HAP-1 (cell line): Measurements from ENCODE around the gene KIF3B.
A peak's percentile ranks its signal among the peaks of the same experiment; 100 is the strongest.
"Not testable (repeated sequence)": the region's sequence is repeated elsewhere in the genome, so short reads cannot be mapped to it uniquely, and the experiment has no call there.

Experiments used
- DNase-seq, 2 experiments: peaks; one replicate each; pipeline ENCODE4 v3.0.0-alpha.2; 2016 to 2020; ENCODE audit warnings: low spot score in 2 of 2
- H3K27me3 ChIP-seq: fragments of 250-450 bp; sonication (Bioruptor Pico); 2 replicates; pipeline ENCODE4 v1.5.1; 2020; ENCODE audit warnings: low read depth, mild to moderate bottlenecking, moderate library complexity
- H3K36me3 ChIP-seq: fragments of 250-450 bp; sonication (Bioruptor Pico); replicated peaks from 2 replicates; pipeline ENCODE4 v1.5.1; 2020; ENCODE audit warnings: mild to moderate bottlenecking
- H3K4me1 ChIP-seq: fragments of 250-450 bp; sonication (Bioruptor Pico); 2 replicates; pipeline ENCODE4 v1.5.1; 2020; ENCODE audit warnings: mild to moderate bottlenecking
- H3K4me3 ChIP-seq: fragments of 250-450 bp; sonication (Bioruptor Pico); 2 replicates; pipeline ENCODE4 v1.5.1; 2020; ENCODE audit warnings: mild to moderate bottlenecking, moderate library complexity
- H3K9me3 ChIP-seq: fragments of 250-450 bp; sonication (Bioruptor Pico); 2 replicates; pipeline ENCODE4 v1.5.1; 2020; ENCODE audit warnings: mild to moderate bottlenecking, moderate library complexity
- in situ Hi-C: fragments of 300-500 bp; cut with MboI; formaldehyde crosslinking; loops from 3 replicates; pipeline ENCODE4 v1.14.3; 2020; ENCODE audit warnings: low sequenced_read_pairs, inconsistent platforms, mixed read lengths

Gene KIF3B

DNA sequence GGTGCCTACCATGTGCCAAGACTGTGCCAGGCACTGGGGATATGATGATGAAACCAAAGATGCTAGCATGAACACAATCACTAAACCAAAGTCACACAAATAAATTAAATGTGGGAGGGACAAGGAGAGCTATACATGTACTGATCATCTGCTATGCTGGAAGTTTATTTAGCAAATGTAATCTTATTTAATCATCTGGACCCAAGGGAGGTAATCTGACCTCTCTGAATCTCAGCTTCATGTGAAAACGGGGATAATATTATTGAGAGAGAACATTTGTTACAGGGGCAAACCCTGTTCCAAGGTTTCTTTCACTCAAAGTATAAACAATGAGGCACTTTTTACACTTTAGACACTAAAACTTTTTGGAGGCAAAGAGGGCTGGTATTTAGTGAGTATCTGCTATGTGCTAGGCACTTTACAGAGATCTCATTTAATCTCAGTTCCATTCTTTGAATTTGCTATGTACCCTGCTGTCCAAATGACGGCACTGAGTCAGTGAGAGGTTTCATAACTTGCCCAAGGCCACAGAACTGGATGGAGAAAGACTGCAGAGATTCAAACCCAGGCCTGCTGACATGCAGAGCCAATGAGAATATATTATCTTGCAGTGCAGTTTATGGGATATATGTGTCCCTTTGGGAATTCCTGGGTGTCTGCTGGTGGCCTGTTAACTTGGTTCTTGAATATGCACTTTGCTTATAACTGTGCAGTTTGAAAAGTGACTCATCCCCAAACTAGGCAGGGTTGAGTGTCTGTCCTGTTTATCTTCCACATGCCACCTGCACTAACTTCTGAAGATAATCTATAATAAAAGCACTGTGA lies 77.4 kb downstream of the KIF3B start:
- no peaks in the 10 kb centered on the region for H3K9me3 ChIP-seq
- H3K4me1 ChIP-seq: peaks cover 10% of the 10 kb centered on the region
- DNase-seq: no peak
- H3K4me3 ChIP-seq: no peak overlapping the region
- no peaks in the 10 kb centered on the region for H3K27me3 ChIP-seq
- in situ Hi-C loops: no loop called here
- no peaks in the 10 kb centered on the region for H3K36me3 ChIP-seq

DNA sequence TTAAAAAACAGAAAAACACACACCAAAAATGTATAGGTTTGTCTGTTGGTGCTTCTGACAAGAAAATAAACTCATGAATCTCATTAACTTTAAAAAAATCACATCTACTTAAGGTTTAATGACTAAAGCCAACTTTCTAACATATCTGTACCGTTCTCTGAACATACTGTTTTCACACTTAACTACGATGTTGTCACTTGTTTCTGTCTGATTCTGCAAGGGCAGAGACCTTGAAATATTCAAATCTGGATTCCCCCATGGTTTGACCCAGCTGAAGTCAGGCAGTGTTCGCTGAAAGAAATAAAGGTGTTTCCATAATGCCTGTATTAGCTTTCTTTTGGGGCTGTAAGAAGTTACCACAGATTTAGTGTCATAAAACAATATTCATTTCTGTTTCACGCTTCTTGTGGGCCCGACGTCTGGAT lies 78.0 kb downstream of the KIF3B start:
- H3K9me3 ChIP-seq: no peaks in the 10 kb centered on the region
- no peak for DNase-seq
- in situ Hi-C loops: no loop called here
- H3K4me1 ChIP-seq: peaks cover 12% of the 10 kb centered on the region
- H3K36me3 ChIP-seq: no peaks in the 10 kb centered on the region
- H3K4me3 ChIP-seq: no peak overlapping the region
- H3K27me3 ChIP-seq: no peaks in the 10 kb centered on the region

DNA sequence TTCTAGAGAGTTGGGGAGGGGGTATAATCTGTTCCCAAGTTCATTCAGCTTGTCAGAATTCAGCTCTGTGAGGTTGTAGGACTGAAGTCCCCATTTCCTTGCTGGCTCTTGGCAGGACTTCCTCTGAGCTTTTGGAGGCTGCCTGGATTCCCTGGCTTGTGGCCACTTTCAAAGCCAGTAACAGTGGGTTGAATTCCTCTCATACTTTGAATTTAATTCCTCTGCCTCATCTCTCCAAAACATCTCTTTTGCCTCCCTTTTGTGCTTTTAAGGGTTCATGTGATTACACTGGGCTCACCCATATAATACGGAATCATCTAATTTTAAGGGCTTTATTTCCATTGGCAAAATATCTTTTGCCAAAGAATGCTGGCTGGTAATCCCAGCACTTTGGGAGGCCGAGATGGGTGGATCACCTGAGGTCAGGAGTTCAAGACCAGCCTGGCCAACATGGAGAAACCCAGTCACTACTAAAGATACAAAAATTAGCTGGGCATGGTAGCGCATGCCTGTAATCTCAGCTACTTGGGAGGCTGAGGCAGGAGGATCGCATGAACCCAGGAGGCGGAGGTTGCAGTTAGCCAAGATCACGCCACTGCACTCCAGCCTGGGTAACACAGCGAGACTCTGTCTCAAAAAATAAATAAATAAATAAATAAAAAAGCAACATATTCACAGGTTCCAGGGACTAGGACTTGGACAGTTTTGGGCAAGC lies 78.6 kb downstream of the KIF3B start:
- in situ Hi-C loops, H3K27me3 ChIP-seq, H3K4me3 ChIP-seq: not testable (repeated sequence)

DNA sequence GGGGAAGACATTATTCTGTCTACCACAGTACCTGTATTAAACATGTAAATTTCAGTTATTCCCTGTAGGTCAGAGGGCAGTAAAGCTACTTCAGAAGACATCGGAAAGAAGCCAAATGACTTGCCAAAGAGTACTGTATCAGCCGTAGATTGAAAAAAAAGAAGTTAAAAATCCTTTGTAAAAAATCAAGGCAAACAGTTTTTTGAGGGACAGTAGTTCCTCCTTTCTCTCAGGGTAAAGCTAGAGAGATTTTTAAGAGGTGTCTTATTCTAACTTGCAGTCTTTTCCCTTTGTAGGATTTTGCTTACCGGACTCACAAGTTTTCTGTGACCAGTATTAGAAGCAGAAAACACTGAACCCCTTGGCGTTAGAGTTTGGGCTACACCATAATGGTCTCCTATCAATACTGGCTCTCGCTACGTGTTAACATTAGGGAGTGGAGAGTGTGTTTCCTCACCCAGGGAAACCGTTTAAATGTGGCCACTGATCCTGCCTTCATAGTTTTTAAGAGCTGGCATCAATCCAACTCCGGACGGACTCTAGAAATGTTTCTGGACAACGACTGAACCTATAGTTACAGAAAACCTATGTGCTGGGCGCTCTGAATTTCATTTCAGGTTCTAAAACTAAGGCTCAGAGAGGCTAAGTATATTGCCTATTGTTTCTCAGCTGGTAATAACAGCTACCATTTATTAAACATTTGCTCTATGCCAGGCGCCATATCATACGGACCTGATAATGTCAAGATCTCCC lies 79.3 kb downstream of the KIF3B start:
- peaks cover under 1% of the 10 kb centered on the region; the same call in 1 of the 2 replicates for H3K36me3 ChIP-seq
- peaks cover 14% of the 10 kb centered on the region for H3K4me1 ChIP-seq
- DNase-seq: no peak
- peak overlapping the region; percentile 85 for H3K4me3 ChIP-seq
- H3K27me3 ChIP-seq: no peaks in the 10 kb centered on the region
- in situ Hi-C loops: no loop called here
- H3K9me3 ChIP-seq: no peaks in the 10 kb centered on the region

More for the DNA sequence above, 78.6 kb downstream of the KIF3B start:
- peaks cover 14% of the 10 kb centered on the region for H3K4me1 ChIP-seq
- H3K36me3 ChIP-seq, H3K9me3 ChIP-seq, DNase-seq: not testable (repeated sequence)

DNA sequence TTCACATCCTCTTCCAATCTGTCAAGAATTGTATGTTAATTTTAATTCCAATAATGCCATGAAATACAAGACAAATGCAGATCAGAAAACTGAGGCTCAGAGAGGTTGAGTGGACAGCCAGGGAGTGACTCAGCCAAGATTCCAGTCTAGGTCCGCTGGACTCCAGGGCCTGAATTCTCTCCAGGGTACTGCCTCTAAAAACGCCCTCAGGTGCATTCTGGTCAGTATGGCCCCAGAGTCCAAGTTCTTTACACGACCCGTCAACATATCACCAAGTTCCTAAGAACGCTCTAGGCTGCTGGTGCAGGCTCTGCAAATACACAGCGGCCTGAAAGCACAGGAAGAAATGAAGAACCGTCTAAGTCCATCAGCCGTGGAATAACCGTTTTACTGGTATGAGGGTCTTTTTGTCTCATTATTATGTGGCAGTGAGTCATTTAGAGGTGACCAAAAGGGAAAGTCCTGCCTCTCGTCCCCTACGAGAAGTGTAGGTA lies 80.0 kb downstream of the KIF3B start:
- Histone ChIP-seq H3K4me3 (peak overlapping the region; percentile 85), H3K9me3 (no peaks in the 10 kb centered on the region), H3K36me3 (peaks cover 2% of the 10 kb centered on the region; the same call in 1 of the 2 replicates), H3K27me3 (no peaks in the 10 kb centered on the region), H3K4me1 (peaks cover 14% of the 10 kb centered on the region)
- in situ Hi-C loops: no loop called here
- DNase-seq: peak in 1 of 2 experiments; percentile 24

DNA sequence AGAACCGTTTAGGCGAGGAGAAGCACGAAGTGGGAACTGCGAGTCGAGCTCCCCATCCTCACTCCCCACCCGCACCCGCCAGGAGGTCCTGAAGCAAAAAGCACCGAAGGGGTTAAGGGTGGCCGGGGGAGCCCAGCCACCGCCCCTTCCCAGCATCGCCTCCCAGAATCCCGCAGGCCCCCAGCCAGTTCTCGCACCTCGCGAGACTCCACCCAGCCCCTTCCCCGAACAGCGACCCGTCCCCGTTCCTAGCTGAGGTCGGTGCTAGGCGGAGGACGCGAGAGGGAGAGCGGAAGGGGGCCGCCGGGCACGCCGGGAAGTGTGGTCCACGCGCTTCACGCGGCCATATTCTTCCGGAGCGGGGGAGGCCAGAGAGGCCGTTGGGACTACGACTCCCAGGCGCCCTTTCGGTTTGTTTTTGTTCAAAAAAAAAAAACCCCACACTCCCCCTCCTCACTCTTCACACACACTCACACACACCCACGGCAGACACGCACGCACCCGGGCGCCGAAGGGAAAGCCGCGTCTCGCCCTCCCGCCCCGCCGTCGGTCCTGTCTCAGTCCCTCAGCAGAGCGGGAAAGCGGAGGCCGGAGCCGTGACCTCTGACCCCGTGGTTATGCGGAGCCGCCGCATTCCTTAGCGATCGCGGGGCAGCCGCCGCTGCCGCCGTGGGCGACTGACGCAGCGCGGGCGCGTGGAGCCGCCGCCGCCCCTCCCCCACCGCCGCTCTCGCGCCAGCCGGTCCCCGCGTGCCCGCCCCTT lies 80.6 kb downstream of the KIF3B start, which contains the start of gene ASXL1:
Gene ASXL1, plus strand, starts transcription at position 463 of the 763 bp plus-strand sequence. CDS start 445 bp downstream, outside the sequence.
- H3K36me3 ChIP-seq: peaks cover 2% of the 10 kb centered on the region; the same call in 1 of the 2 replicates
- peak within 1 kb of the TSS; percentile 85 for H3K4me3 ChIP-seq
- no peaks in the 10 kb centered on the region for H3K9me3 ChIP-seq
- peak; percentile 97 to 100 for DNase-seq
- peaks cover 18% of the 10 kb centered on the region for H3K4me1 ChIP-seq
- in situ Hi-C loops: no loop called here
- H3K27me3 ChIP-seq: no peaks in the 10 kb centered on the region

DNA sequence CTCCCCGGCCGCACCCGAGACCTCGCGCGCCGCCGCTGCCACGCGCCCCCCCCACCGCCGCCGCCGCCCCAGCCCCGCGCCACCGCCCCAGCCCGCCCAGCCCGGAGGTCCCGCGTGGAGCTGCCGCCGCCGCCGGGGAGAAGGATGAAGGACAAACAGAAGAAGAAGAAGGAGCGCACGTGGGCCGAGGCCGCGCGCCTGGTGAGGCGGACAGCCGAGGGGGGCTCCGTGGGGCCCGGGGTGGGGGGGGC lies 81.1 kb downstream of the KIF3B start:
- Histone ChIP-seq H3K4me1 (peaks cover 18% of the 10 kb centered on the region), H3K36me3 (peaks cover 2% of the 10 kb centered on the region; the same call in 1 of the 2 replicates)

DNA sequence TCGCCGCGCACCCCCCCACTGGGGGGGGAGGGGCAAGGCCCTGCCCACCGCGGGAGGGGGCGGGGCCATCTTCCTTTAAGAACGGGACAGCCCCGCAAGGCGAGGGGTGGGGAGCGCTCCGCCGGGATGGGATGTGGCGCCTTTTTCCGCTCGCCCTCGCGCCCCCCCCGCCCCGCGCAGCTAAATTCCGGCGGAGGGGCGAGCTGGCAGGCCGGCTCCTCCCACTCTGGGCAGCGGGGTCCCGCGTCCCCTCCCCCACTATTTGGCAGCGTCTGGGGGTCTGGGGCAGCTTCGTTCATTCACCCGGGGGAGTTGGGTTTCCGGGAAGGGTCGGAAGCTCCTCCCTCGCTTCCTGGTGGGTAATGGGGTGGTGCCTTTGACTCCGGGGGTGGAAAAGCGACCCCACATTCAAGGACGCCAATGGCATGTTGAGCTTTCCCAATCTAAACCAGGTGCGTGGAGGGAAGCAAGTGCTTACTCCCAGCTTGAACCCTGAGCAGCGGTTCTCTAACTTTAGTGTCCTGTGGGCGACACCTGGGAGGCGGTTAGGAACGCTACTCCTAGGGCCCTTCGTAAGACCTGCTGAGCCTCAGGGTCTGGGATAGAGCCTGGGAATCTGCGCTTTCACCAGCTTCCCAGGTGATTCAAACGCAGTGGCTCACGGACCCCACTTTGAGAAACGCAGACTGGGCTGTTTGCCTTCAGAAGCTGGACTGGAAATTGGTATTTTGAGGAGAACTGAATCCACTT lies 81.6 kb downstream of the KIF3B start:
- H3K4me1 ChIP-seq: peaks cover 18% of the 10 kb centered on the region
- no peaks in the 10 kb centered on the region for H3K27me3 ChIP-seq
- no peaks in the 10 kb centered on the region for H3K9me3 ChIP-seq
- DNase-seq: peak; percentile 47 to 83
- H3K4me3 ChIP-seq: peak overlapping the region; percentile 85
- in situ Hi-C loops: no loop called here
- peaks cover 2% of the 10 kb centered on the region; the same call in 1 of the 2 replicates for H3K36me3 ChIP-seq

More for the DNA sequence above, 81.1 kb downstream of the KIF3B start:
- H3K9me3 ChIP-seq: no peaks in the 10 kb centered on the region
- no peaks in the 10 kb centered on the region for H3K27me3 ChIP-seq
- in situ Hi-C loops: no loop called here
- peak overlapping the region; percentile 85 for H3K4me3 ChIP-seq
- no peak for DNase-seq

DNA sequence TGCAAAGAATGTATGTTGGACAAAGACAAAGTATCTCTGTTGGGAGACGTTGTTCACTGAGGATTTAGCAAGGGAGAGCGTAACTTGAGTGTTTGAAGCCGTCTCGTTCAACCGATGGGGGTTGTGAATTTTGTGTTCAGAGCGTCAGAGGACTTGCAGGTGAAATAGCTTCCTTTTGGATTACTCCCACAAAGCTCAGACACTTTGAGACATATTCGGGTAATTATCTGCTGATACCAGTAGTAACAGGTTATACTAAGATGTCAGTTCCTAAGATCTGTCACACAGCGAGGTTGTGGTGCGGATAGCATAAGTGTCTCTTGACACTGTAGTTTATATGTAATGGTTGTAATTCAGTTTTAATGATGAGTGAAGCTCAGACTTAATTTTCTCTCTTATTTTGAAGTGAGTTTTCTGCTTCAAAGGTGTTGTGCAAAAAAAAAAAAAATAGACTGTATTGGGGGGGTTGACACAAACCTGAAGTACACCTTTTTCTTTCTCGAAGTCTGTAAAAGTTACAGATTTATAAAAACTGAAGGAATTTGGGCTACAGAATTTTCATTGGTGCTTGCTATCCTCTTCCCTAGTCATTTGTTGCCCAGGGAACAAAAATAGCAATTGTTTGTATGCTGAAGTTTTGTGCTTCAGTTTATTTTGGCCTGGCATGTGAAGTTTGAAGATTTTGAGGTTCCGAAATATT lies 82.3 kb downstream of the KIF3B start:
- H3K27me3 ChIP-seq: no peaks in the 10 kb centered on the region
- H3K4me3 ChIP-seq: peak overlapping the region; percentile 85
- in situ Hi-C loops: no loop called here
- peaks cover 2% of the 10 kb centered on the region; the same call in 1 of the 2 replicates for H3K36me3 ChIP-seq
- H3K4me1 ChIP-seq: peaks cover 18% of the 10 kb centered on the region
- DNase-seq: no peak
- H3K9me3 ChIP-seq: no peaks in the 10 kb centered on the region

DNA sequence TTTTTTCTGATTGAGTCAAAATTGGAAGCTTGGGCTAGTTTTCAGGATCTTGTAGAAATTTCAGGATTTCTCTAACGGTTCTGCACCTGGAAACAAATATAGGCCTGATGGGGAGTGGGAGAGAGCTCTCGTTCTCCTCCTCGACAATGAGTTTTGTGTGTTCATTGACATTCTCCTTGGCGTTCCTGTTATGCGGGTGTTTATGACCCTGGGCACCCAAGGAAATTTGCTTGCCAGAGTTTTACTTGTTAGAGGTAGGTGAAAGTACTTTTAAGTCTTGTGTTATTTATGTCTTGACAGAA lies 82.8 kb downstream of the KIF3B start:
- no peaks in the 10 kb centered on the region for H3K27me3 ChIP-seq
- in situ Hi-C loops: no loop called here
- no peak for DNase-seq
- H3K36me3 ChIP-seq: peaks cover 4% of the 10 kb centered on the region; the same call in 1 of the 2 replicates
- H3K9me3 ChIP-seq: no peaks in the 10 kb centered on the region
- H3K4me1 ChIP-seq: peaks cover 22% of the 10 kb centered on the region
- H3K4me3 ChIP-seq: peak overlapping the region; percentile 85

DNA sequence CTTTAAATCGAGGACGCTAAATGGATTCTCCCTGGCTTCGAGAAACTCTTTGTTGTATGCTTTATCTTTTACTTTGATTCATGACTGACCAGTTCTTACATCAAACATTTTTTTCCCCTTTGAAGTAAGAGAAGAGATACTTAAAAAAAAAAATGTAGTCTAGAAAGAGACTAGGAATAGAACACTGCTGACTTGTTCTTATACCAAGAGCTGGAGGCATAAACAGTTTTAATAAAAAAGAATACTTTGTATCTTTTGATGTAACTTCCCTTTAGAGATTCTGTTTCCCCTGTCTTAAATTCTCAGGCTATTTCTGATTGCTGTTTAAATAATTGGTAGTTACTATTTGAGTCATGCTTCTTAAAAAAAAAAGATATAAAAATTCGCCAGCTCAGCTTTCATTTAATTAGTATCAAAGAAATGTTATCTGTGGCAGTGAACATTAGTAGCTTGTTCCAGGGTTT lies 85.5 kb downstream of the KIF3B start:
- no peak for DNase-seq
- H3K4me3 ChIP-seq: no peak overlapping the region
- peaks cover 30% of the 10 kb centered on the region for H3K4me1 ChIP-seq
- no peaks in the 10 kb centered on the region for H3K9me3 ChIP-seq
- in situ Hi-C loops: no loop called here
- no peaks in the 10 kb centered on the region for H3K27me3 ChIP-seq
- peaks cover 11% of the 10 kb centered on the region for H3K36me3 ChIP-seq

DNA sequence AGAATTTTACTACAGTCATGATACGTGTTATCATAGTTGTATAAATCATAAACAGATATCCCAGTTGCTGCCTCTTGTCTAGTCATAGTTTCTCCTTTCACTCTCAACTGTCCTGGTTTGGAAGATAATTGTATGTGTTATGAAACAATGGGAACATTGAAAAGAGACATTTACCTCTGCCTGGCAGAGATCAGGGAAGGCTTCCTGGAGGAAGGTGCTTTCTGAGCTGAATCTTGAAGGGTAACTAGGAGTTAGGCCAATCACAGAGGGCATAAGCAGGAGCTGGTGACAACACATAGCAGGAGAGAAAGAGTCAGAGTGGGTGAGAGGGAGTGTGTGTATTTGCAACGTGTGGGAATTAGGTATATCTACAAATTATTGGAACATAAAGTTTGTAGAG lies 86.0 kb downstream of the KIF3B start:
- in situ Hi-C loops: no loop called here
- DNase-seq: no peak
- no peak overlapping the region for H3K4me3 ChIP-seq
- peaks cover 15% of the 10 kb centered on the region for H3K36me3 ChIP-seq
- peaks cover 35% of the 10 kb centered on the region for H3K4me1 ChIP-seq
- no peaks in the 10 kb centered on the region for H3K9me3 ChIP-seq
- H3K27me3 ChIP-seq: no peaks in the 10 kb centered on the region
